Astrocyte (in vitro differentiated cells and primary cell): ENCODE results near the gene HNRNPH2. TPM values are rescaled to one million over a fixed set of nuclear protein-coding genes. Genes with fewer than 3 reads are reported as not detected.

Experiments used
- DNase-seq: peaks from one replicate; pipeline ENCODE4 v3.0.0-alpha.2; 2010; ENCODE audit warnings: low read depth
- FAIRE-seq: peaks from 2 replicates; lab custom pipeline; 2011; peaks lifted over from hg19 to GRCh38; lab: Jason Lieb, UNC
- H2AFZ ChIP-seq: 2 replicates; pipeline ENCODE4 v1.6.0; 2012; ENCODE audit warnings: low read depth, low read length, inconsistent platforms
- H3K27ac ChIP-seq: 2 replicates; pipeline ENCODE4 v1.5.1; 2011; ENCODE audit warnings: low read depth, low read length, inconsistent platforms
- H3K27me3 ChIP-seq: 2 replicates; pipeline ENCODE4 v1.6.0; 2011; ENCODE audit warnings: low read length, inconsistent platforms; ENCODE audit not compliant: insufficient read depth
- H3K36me3 ChIP-seq: 2 replicates; pipeline ENCODE4 v1.5.1; 2011; ENCODE audit warnings: low read length, inconsistent platforms; ENCODE audit not compliant: insufficient read depth
- H3K4me1 ChIP-seq: 2 replicates; pipeline ENCODE4 v1.5.1; 2011; ENCODE audit warnings: low read length, inconsistent platforms; ENCODE audit not compliant: insufficient read depth
- H3K4me2 ChIP-seq: 2 replicates; pipeline ENCODE4 v1.6.0; 2012; ENCODE audit warnings: low read length, inconsistent platforms
- H3K4me3 ChIP-seq: 2 replicates; pipeline ENCODE4 v1.5.1; 2011; ENCODE audit warnings: low read depth, mild to moderate bottlenecking, low read length, inconsistent platforms; ENCODE audit not compliant: insufficient read depth
- H3K79me2 ChIP-seq: 2 replicates; pipeline ENCODE4 v1.6.0; 2012; ENCODE audit warnings: mild to moderate bottlenecking, low read length, inconsistent platforms; ENCODE audit not compliant: insufficient read depth
- H3K9ac ChIP-seq: 2 replicates; pipeline ENCODE4 v1.6.0; 2012; ENCODE audit warnings: mild to moderate bottlenecking, low read length, inconsistent platforms
- H3K9me3 ChIP-seq: 2 replicates; pipeline ENCODE4 v1.5.1; 2012; ENCODE audit warnings: low read depth, mild to moderate bottlenecking, low read length, inconsistent platforms; ENCODE audit not compliant: insufficient read depth
- H4K20me1 ChIP-seq: 2 replicates; pipeline ENCODE4 v1.6.0; 2012; ENCODE audit warnings: low read length, inconsistent platforms; ENCODE audit not compliant: insufficient read depth
- H3K27ac Mint-ChIP-seq: one replicate; pipeline ENCODE4 v1.8.0; 2021; ENCODE audit warnings: mild to moderate bottlenecking, mixed read lengths; ENCODE audit not compliant: unreplicated experiment
- H3K27me3 Mint-ChIP-seq: one replicate; pipeline ENCODE4 v1.8.0; 2021; ENCODE audit warnings: low read depth, mixed read lengths; ENCODE audit not compliant: unreplicated experiment
- H3K36me3 Mint-ChIP-seq: one replicate; pipeline ENCODE4 v1.8.0; 2021; ENCODE audit warnings: low read depth, mixed read lengths; ENCODE audit not compliant: unreplicated experiment
- H3K4me1 Mint-ChIP-seq: one replicate; pipeline ENCODE4 v1.8.0; 2021; ENCODE audit warnings: low read depth, mixed read lengths; ENCODE audit not compliant: unreplicated experiment
- H3K4me3 Mint-ChIP-seq: one replicate; pipeline ENCODE4 v1.8.0; 2021; ENCODE audit warnings: mild to moderate bottlenecking, moderate library complexity, mixed read lengths; ENCODE audit not compliant: unreplicated experiment
- H3K9me3 Mint-ChIP-seq: one replicate; pipeline ENCODE4 v1.8.0; 2021; ENCODE audit warnings: mild to moderate bottlenecking, mixed read lengths; ENCODE audit not compliant: unreplicated experiment
- EZH2 ChIP-seq: IDR thresholded peaks from 2 replicates; pipeline ENCODE4 v1.6.1; 2012; ENCODE audit warnings: mild to moderate bottlenecking, low read length, inconsistent platforms; ENCODE audit not compliant: insufficient read depth
- total RNA-seq: library from RNA; stranded (reverse); gene quantifications from 2 replicates; pipeline ENCODE4 v1.2.1, GENCODE V29; 2021
- TF ChIP-seq, protein P1 (sequence below): IDR thresholded peaks from 2 replicates; pipeline ENCODE4 v1.5.1; 2011; ENCODE audit warnings: low read depth, mild to moderate bottlenecking, inconsistent platforms, low read length, moderate library complexity; ENCODE audit not compliant: insufficient read depth

Gene HNRNPH2
- total RNA-seq, 1 donor from 2014 or later: 48.9 TPM

DNA sequence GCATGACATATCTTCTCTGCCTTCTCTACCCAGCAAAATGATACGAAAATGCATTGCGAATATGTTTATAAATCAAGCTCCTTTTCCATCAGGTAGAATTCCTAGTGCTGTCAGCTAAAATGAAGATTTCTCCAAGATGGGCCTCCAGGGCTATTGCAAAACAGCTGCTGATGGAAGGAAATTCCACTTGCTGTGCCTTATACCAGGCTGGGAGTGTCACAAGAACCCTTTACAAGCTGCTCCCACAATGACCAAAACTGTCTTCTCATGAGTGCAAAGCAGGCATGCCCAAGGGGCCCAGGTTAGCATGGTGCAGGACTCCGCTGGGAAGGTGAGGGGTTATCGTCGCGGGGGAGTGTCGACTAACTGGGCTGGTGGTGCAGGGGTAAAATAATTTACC is 8.7 kb downstream of the HNRNPH2 start:
- Mint-ChIP-seq H3K4me3 (no peak overlapping the region), H3K36me3 (no peaks in the 10 kb centered on the region), H3K4me1 (peaks cover 11% of the 10 kb centered on the region), H3K9me3 (no peaks in the 10 kb centered on the region), H3K27ac (no peak overlapping the region), H3K27me3 (no peaks in the 10 kb centered on the region)
- no peaks in the 10 kb centered on the region for H3K9me3 ChIP-seq
- no peak overlapping the region for H3K9ac ChIP-seq
- H4K20me1 ChIP-seq: peaks cover 12% of the 10 kb centered on the region
- H3K4me1 ChIP-seq: peaks cover 8% of the 10 kb centered on the region
- H2AFZ ChIP-seq: no peak overlapping the region
- H3K27ac ChIP-seq: no peak overlapping the region
- H3K27me3 ChIP-seq: no peaks in the 10 kb centered on the region
- no peak overlapping the region for H3K4me2 ChIP-seq
- DNase-seq: no peak
- FAIRE-seq: no peak
- peaks cover 15% of the 10 kb centered on the region for H3K79me2 ChIP-seq
- peaks cover 3% of the 10 kb centered on the region for H3K36me3 ChIP-seq
- TF ChIP-seq EZH2: no peak
- TF ChIP-seq, protein P1, sequence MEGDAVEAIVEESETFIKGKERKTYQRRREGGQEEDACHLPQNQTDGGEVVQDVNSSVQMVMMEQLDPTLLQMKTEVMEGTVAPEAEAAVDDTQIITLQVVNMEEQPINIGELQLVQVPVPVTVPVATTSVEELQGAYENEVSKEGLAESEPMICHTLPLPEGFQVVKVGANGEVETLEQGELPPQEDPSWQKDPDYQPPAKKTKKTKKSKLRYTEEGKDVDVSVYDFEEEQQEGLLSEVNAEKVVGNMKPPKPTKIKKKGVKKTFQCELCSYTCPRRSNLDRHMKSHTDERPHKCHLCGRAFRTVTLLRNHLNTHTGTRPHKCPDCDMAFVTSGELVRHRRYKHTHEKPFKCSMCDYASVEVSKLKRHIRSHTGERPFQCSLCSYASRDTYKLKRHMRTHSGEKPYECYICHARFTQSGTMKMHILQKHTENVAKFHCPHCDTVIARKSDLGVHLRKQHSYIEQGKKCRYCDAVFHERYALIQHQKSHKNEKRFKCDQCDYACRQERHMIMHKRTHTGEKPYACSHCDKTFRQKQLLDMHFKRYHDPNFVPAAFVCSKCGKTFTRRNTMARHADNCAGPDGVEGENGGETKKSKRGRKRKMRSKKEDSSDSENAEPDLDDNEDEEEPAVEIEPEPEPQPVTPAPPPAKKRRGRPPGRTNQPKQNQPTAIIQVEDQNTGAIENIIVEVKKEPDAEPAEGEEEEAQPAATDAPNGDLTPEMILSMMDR: no peak
- no peak overlapping the region for H3K4me3 ChIP-seq

DNA sequence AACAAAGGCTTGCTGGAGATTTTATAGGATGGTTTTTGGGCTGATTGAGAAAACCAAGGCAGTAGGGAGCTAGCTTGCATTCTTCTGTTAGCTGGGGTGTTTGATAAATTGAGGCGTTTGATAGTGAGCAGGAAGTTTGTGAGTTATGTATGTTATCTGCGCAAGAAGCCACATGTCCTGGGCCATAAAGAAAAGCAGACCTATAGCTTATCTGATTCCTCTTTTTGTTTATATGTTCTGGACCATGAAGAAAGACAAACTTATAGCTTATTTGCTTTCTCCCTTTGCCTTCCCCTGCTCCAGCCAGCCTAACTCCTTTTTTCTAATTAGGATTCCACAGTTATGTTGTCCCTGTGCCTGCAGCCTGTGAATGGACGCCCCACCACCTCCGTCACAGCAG is 9.2 kb downstream of the HNRNPH2 start:
- H3K79me2 ChIP-seq: peaks cover 10% of the 10 kb centered on the region
- peaks cover under 1% of the 10 kb centered on the region for H3K36me3 ChIP-seq
- H3K27me3 ChIP-seq: no peaks in the 10 kb centered on the region
- no peak overlapping the region for H3K4me3 ChIP-seq
- peak overlapping the region; percentile 90 for H3K4me3 Mint-ChIP-seq
- peaks cover 7% of the 10 kb centered on the region for H4K20me1 ChIP-seq
- FAIRE-seq (no peak), DNase-seq (no peak)
- TF ChIP-seq, protein P1: no peak
- no peak overlapping the region for H3K27ac Mint-ChIP-seq
- H3K4me2 ChIP-seq: no peak overlapping the region
- no peaks in the 10 kb centered on the region for H3K9me3 ChIP-seq
- H3K27me3 Mint-ChIP-seq: no peaks in the 10 kb centered on the region
- no peak overlapping the region for H3K27ac ChIP-seq
- H3K4me1 ChIP-seq: peaks cover 8% of the 10 kb centered on the region
- H2AFZ ChIP-seq: peak overlapping the region; percentile 92
- H3K9me3 Mint-ChIP-seq: no peaks in the 10 kb centered on the region
- no peaks in the 10 kb centered on the region for H3K36me3 Mint-ChIP-seq
- no peak overlapping the region for H3K9ac ChIP-seq
- H3K4me1 Mint-ChIP-seq: peaks cover 11% of the 10 kb centered on the region

DNA sequence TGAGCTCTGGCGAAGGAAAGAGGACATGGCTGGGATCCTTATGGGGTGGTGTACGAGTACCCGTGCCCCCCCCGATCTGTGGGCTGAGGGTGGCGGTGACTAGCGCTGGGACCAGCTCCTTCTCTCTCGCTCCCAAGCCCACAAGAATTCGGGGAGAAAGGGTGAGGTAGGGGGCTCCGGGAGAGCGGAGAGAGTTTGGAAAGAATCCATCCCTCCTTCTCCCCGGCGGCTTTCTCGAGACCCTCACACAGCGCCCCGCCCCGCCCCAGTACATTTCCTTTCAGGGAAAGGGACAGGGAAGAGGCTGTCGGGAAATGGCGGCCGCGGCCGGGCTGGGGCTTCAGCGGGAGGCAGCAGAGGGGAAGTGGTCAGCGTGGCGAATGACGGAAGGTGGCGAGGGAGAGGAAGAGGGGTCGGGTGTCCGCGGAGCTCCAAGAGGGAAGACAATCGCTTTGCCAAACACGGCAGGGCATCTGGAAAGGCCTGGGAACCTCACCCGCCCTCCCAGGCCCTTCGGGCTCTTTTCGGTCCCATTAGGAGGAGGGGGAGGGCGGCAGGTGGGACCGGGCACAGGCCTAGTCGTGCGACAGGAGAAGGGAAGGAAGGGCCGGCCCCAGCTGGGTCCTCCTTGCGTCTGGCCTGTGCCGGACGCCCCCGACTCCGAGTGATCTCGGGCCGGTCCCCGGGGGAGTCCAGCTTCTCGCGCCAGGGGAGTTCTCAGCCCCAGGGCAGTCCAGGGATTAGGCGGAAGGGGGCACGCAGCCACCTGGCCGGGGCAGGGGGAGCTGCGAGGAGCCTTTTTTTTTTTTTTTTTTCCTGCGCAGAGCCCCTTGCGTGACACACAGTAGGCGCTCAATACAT is 10.2 kb downstream of the HNRNPH2 start:
- Histone ChIP-seq H3K9ac (peak overlapping the region; percentile 91), H3K4me1 (peaks cover 8% of the 10 kb centered on the region), H3K4me2 (peak overlapping the region; percentile 84), H3K9me3 (no peaks in the 10 kb centered on the region), H3K4me3 (peak overlapping the region; percentile 59), H4K20me1 (no peaks in the 10 kb centered on the region), H2AFZ (peak overlapping the region; percentile 92), H3K79me2 (peaks cover under 1% of the 10 kb centered on the region), H3K27me3 (no peaks in the 10 kb centered on the region), H3K27ac (peak overlapping the region; percentile 79), H3K36me3 (no peaks in the 10 kb centered on the region)
- FAIRE-seq (no peak), DNase-seq (peak; percentile 14)
- peaks cover 7% of the 10 kb centered on the region for H3K4me1 Mint-ChIP-seq
- H3K4me3 Mint-ChIP-seq: peak overlapping the region; percentile 90
- no peaks in the 10 kb centered on the region for H3K36me3 Mint-ChIP-seq
- TF ChIP-seq, protein P1: no peak
- no peaks in the 10 kb centered on the region for H3K9me3 Mint-ChIP-seq
- peak overlapping the region; percentile 93 for H3K27ac Mint-ChIP-seq
- H3K27me3 Mint-ChIP-seq: no peaks in the 10 kb centered on the region
